ENCODE data around the gene WDR55. TPM values are rescaled to one million over a fixed set of nuclear protein-coding genes. Genes with fewer than 3 reads are reported as not detected.

The WDR55 gene
- total RNA-seq, 4 donors from 2014 or later: 15.6 to 25.1 (median 16.9) TPM

DNA sequence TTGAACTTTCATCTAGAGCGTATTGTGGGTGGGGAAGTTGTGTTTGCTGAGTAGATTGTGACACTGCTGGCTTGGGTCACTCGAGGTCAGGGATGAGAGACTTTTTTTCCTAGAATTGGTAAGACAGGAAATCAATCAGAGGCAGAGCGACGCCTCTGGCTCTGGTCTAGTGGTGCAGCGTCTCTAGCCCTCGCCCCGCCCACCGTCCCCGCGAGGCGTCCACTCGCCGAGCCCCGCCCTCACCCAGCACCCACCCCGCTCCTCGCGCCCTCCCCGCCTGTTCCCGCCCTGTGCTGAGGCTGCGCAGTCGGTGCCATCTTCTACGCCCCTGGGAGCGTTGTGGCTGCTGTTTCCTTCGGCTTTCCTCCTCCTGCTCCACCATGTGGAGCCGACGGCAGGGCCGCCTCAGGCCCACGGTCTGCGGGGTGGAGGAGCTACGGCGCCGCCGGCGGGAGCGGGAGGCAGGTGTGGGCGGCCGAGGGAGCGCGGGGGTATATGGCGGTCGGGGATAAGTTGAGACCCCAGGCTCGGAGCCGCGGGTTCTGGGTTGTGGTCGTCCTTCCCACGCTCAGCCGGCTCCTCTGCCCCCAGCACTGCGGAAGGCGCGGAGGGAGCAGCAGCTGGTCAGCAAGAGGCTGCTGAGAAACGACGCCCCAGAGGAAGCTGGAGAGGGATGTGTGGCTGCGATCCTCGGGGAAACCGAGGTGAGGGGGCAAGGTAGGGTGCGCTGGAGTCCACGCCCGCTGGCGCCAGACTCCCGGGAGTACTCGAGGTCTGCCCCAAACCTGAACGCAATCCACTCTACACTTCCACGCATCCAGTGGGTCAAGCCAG is 25.3 kb upstream of the WDR55 start, which contains the start of gene TMCO6:
TSS of gene TMCO6 (plus strand) at position 304 of the 834 bp plus-strand sequence. CDS start at position 381, 77 bp downstream.
- peak; percentile 98 for ATAC-seq
- Histone ChIP-seq H3K27me3 (no peaks in the 10 kb centered on the region), H3K4me3 (peak within 1 kb of the TSS; percentile 60 to 88), H3K36me3 (peaks cover 0 to 28% of the 10 kb centered on the region in 2 donors), H3K9me3 (no peaks in the 10 kb centered on the region), H3K4me1 (peaks cover 0 to 31% (median 0%) of the 10 kb centered on the region in 3 donors), H3K27ac (peak within 1 kb of the TSS; percentile 59 to 94 (median 88))
- 0% methylated on average over 9 to 11 of the region's 63 CpGs for WGBS, 2 donors (ENCODE audit: low coverage in 1 of 2)
- TF ChIP-seq POLR2A (IDR thresholded peaks at IDR 0.05) (peak; percentile 56 to 71), POLR2AphosphoS5 (IDR thresholded peaks at IDR 0.05) (peak; percentile 82), CTCF (IDR thresholded peaks at IDR 0.05) (peak in 3 of 4 experiments; percentile 65 to 68 (median 66)), EP300 (IDR thresholded peaks at IDR 0.05) (no peak)

- Histone ChIP-seq H3K36me3 (peaks cover 0 to 46% of the 10 kb centered on the region in 2 donors), H3K9me3 (no peaks in the 10 kb centered on the region), H3K4me1 (peaks cover 0 to 55% (median 7%) of the 10 kb centered on the region in 3 donors), H3K27me3 (no peaks in the 10 kb centered on the region), H3K4me3 (no peak overlapping the region), H3K27ac (no peak overlapping the region)
- 67% methylated on average over 5 of the region's 8 CpGs; no CpG with 5 or more reads in 1 of the 2 donors for WGBS, 2 donors (ENCODE audit: low coverage in 1 of 2)
- ATAC-seq: no peak
- TF ChIP-seq EP300 (IDR thresholded peaks at IDR 0.05) (no peak), POLR2A (IDR thresholded peaks at IDR 0.05) (no peak), CTCF (IDR thresholded peaks at IDR 0.05) (no peak), POLR2AphosphoS5 (IDR thresholded peaks at IDR 0.05) (no peak)
These were observed 23.0 kb upstream of the WDR55 start for GRCh38 chr5:140641716-140642115.

- Histone ChIP-seq H3K4me1 (peaks cover 0 to 59% (median 8%) of the 10 kb centered on the region in 3 donors), H3K36me3 (peaks cover 0 to 46% of the 10 kb centered on the region in 2 donors), H3K4me3 (no peak overlapping the region), H3K9me3 (no peaks in the 10 kb centered on the region), H3K27ac (no peak overlapping the region), H3K27me3 (no peaks in the 10 kb centered on the region)
- no CpG with 5 or more reads among the region's 3 CpGs for WGBS, 2 donors (ENCODE audit: low coverage in 1 of 2)
- no peak for TF ChIP-seq POLR2AphosphoS5 (IDR thresholded peaks at IDR 0.05)
- no peak for TF ChIP-seq EP300 (IDR thresholded peaks at IDR 0.05)
- TF ChIP-seq POLR2A (IDR thresholded peaks at IDR 0.05): no peak
- TF ChIP-seq CTCF (IDR thresholded peaks at IDR 0.05): no peak
- no peak for ATAC-seq
These were observed 22.0 kb upstream of the WDR55 start for GRCh38 chr5:140642718-140643117.

- H3K27ac ChIP-seq: peak overlapping the region; percentile 29 to 91 (median 86)
- H3K36me3 ChIP-seq: peaks cover 0 to 75% of the 10 kb centered on the region in 2 donors
- H3K27me3 ChIP-seq: no peaks in the 10 kb centered on the region
- peak overlapping the region; percentile 57 to 94 for H3K4me3 ChIP-seq
- peak; percentile 26 for ATAC-seq
- 0% methylated on average over 7 to 8 of the region's 27 CpGs for WGBS, 2 donors (ENCODE audit: low coverage in 1 of 2)
- H3K9me3 ChIP-seq: no peaks in the 10 kb centered on the region
- TF ChIP-seq CTCF (IDR thresholded peaks at IDR 0.05): no peak
- TF ChIP-seq POLR2AphosphoS5 (IDR thresholded peaks at IDR 0.05): no peak
- no peak for TF ChIP-seq POLR2A (IDR thresholded peaks at IDR 0.05)
- TF ChIP-seq EP300 (IDR thresholded peaks at IDR 0.05): no peak
- H3K4me1 ChIP-seq: peaks cover 0 to 58% (median 8%) of the 10 kb centered on the region in 3 donors
These were observed 17.7 kb upstream of the WDR55 start for GRCh38 chr5:140647042-140647419.

Data from gastroesophageal sphincter (tissue), 4 donors.